HepG2 (cell line): ENCODE data around the gene DYNC2I2. TPM values are rescaled to one million over a fixed set of nuclear protein-coding genes. Genes with fewer than 3 reads are reported as not detected.

Experiments used
- CTCF ChIP-seq: sonication (generic); formaldehyde crosslinking; IDR thresholded peaks from 2 replicates; pipeline ENCODE4 v1.5.0; 2020; ENCODE audit warnings: mild to moderate bottlenecking, missing genetic modification reagents, moderate library complexity
- FOXC1 ChIP-seq: sonication (generic); formaldehyde crosslinking; IDR thresholded peaks from 2 replicates; pipeline ENCODE4 v1.8.0; 2022; ENCODE audit warnings: mild to moderate bottlenecking, missing genetic modification reagents, borderline replicate concordance
- HOMEZ ChIP-seq: IDR thresholded peaks from 2 replicates; pipeline ENCODE4 v1.6.1; 2016; ENCODE audit warnings: low read depth
- IKZF1 ChIP-seq: fragments of 450-650 bp; IDR thresholded peaks from 2 replicates; pipeline ENCODE4 v1.7.1; 2016
- JDP2 ChIP-seq: sonication (generic); formaldehyde crosslinking; IDR thresholded peaks from 2 replicates; pipeline ENCODE4 v1.8.1; 2022; ENCODE audit warnings: missing genetic modification reagents, borderline replicate concordance
- MYNN ChIP-seq: sonication (generic); formaldehyde crosslinking; IDR thresholded peaks from 2 replicates; pipeline ENCODE4 v1.4.0; 2020; ENCODE audit warnings: mild to moderate bottlenecking, low read depth, missing genetic modification reagents
- NR2C2 ChIP-seq: sonication (generic); formaldehyde crosslinking; IDR thresholded peaks from 2 replicates; pipeline ENCODE4 v1.4.0; 2020; ENCODE audit warnings: missing genetic modification reagents, mild to moderate bottlenecking, moderate library complexity, borderline replicate concordance
- SYNCRIP ChIP-seq: fragments of 200-400 bp; formaldehyde crosslinking; IDR thresholded peaks from 2 replicates; pipeline ENCODE4 v1.6.1; 2018; ENCODE audit warnings: mild to moderate bottlenecking, low read depth, low read length; ENCODE audit not compliant: insufficient read depth
- TAF1 ChIP-seq: sonication (generic); formaldehyde crosslinking; IDR thresholded peaks from 2 replicates; pipeline ENCODE4 v1.4.0; 2020; ENCODE audit warnings: missing genetic modification reagents
- TERF1 ChIP-seq: sonication (generic); formaldehyde crosslinking; IDR thresholded peaks from 2 replicates; pipeline ENCODE4 v1.8.0; 2022; ENCODE audit warnings: mild to moderate bottlenecking, missing genetic modification reagents, moderate library complexity
- ZBTB46 ChIP-seq: sonication (generic); formaldehyde crosslinking; IDR thresholded peaks from 2 replicates; pipeline ENCODE4 v1.4.0; 2020; ENCODE audit warnings: mild to moderate bottlenecking, missing genetic modification reagents, borderline replicate concordance
- ZBTB49 ChIP-seq: sonication (generic); formaldehyde crosslinking; IDR thresholded peaks from 2 replicates; pipeline ENCODE4 v1.4.0; 2020; ENCODE audit warnings: missing genetic modification reagents, borderline replicate concordance
- ZNF207 ChIP-seq: fragments of 450-650 bp; IDR thresholded peaks from 2 replicates; pipeline ENCODE4 v1.6.1; 2016; ENCODE audit warnings: antibody characterized with exemption, borderline replicate concordance
- ZNF362 ChIP-seq: sonication (generic); formaldehyde crosslinking; IDR thresholded peaks from 2 replicates; pipeline ENCODE4 v1.4.0; 2020; ENCODE audit warnings: missing genetic modification reagents, mild to moderate bottlenecking, borderline replicate concordance
- ZNF614 ChIP-seq: IDR thresholded peaks from 2 replicates; pipeline ENCODE4 v1.6.1; 2018; ENCODE audit warnings: missing biosample characterization, missing genetic modification reagents, inconsistent platforms, borderline replicate concordance
- ZNF670 ChIP-seq: sonication (generic); formaldehyde crosslinking; IDR thresholded peaks from 2 replicates; pipeline ENCODE4 v1.8.0; 2022; ENCODE audit warnings: mild to moderate bottlenecking, missing genetic modification reagents, borderline replicate concordance
- ZUFSP ChIP-seq: sonication (generic); formaldehyde crosslinking; IDR thresholded peaks from 2 replicates; pipeline ENCODE4 v1.9.0; 2021; ENCODE audit warnings: missing genetic modification reagents, mild to moderate bottlenecking, borderline replicate concordance
- polyA plus RNA-seq, 8 experiments: library from polyadenylated mRNA; depleted of rRNA in 3 of 8; stranded (reverse) in 7 of 8; unstranded in 1 of 8; fragments of >200 nt; fragmentation: Illumina TruSeq in 4 of 8; extraction: Trizol in 4 of 8; gene quantifications; 2 replicates each; pipeline versions ENCODE4 v1.2.1 to v1.2.3, GENCODE V29; 2011 to 2016; ENCODE audit warnings: low read depth in 4 of 8, missing spikeins in 1 of 8, mixed read lengths in 1 of 8; ENCODE audit not compliant: insufficient read depth in 1 of 8
- total RNA-seq, 5 experiments: library from RNA; depleted of rRNA; stranded (reverse); fragments of >200 nt; fragmentation: Illumina TruSeq; extraction: Trizol; gene quantifications; 2 replicates each; pipeline ENCODE4 v1.2.3, GENCODE V29; 2016; ENCODE audit warnings: low read depth in 1 of 5

DYNC2I2 gene
- total and polyA plus RNA-seq, 2 of the 13 experiments (the other 11 are each of a cell fraction or from before 2014, with no cell fraction given) = 13.7 to 40.2 TPM

- TF ChIP-seq TERF1 (no peak), ZNF362 (CRISPR knock-in tag) (no peak), IKZF1 (no peak), ZNF670 (no peak), CTCF (CRISPR knock-in tag) (peak; percentile 94), ZNF614 (CRISPR knock-in tag) (no peak), MYNN (CRISPR knock-in tag) (no peak), HOMEZ (CRISPR knock-in tag) (no peak), FOXC1 (peak; percentile 46; the same call in 1 of the 2 replicates), NR2C2 (CRISPR knock-in tag) (no peak), JDP2 (no peak), SYNCRIP (no peak), ZBTB46 (CRISPR knock-in tag) (no peak), ZNF207 (no peak), ZUFSP (CRISPR knock-in tag) (no peak), ZBTB49 (no peak), TAF1 (CRISPR knock-in tag) (no peak; the same call in 1 of the 2 replicates)
Observed at GRCh38 chr9:128636024-128636390, 20.6 kb downstream of the DYNC2I2 start (continued).
